Suprapubic skin (tissue), 4 donors: ENCODE results near the gene RIC3. TPM values are rescaled to one million over a fixed set of nuclear protein-coding genes. Genes with fewer than 3 reads are reported as not detected.

ENCODE experiments used
- DNase-seq, 2 donors: peaks; one replicate each; pipeline ENCODE4 v3.0.0-alpha.2; 2019; ENCODE audit warnings: low spot score in 2 of 2
- H3K27ac ChIP-seq: fragments of 200-600 bp; sonication (generic); one replicate; pipeline ENCODE4 v1.5.1; 2019
- H3K27me3 ChIP-seq: fragments of 200-600 bp; sonication (generic); one replicate; pipeline ENCODE4 v1.5.1; 2019
- H3K36me3 ChIP-seq: fragments of 200-600 bp; sonication (generic); one replicate; pipeline ENCODE4 v1.5.1; 2019
- H3K4me1 ChIP-seq: fragments of 200-600 bp; sonication (generic); one replicate; pipeline ENCODE4 v1.5.1; 2019
- H3K4me3 ChIP-seq: fragments of 200-600 bp; sonication (generic); one replicate; pipeline ENCODE4 v1.5.1; 2019; ENCODE audit warnings: mild to moderate bottlenecking
- H3K9me3 ChIP-seq: fragments of 200-600 bp; sonication (generic); one replicate; pipeline ENCODE4 v1.5.1; 2019
- CTCF ChIP-seq, 2 donors: fragments of 200-600 bp in 1 of 2; fragments of 450-650 bp in 1 of 2; sonication (generic) in 1 of 2; IDR thresholded peaks; one replicate each; pipeline ENCODE4 v1.5.1; 2016 to 2019; ENCODE audit warnings: antibody characterized with exemption in 2 of 2, mild to moderate bottlenecking in 1 of 2, moderate library complexity in 1 of 2
- EP300 ChIP-seq: sonication (generic); formaldehyde crosslinking; IDR thresholded peaks from one replicate; pipeline ENCODE4 v1.6.1; 2017; ENCODE audit warnings: antibody characterized with exemption
- POLR2A ChIP-seq, 2 donors: fragments of 450-650 bp; IDR thresholded peaks; one replicate each; pipeline ENCODE4 v1.6.1; 2017; ENCODE audit warnings: antibody characterized with exemption in 2 of 2, mild to moderate bottlenecking in 2 of 2, moderate library complexity in 2 of 2
- POLR2AphosphoS5 ChIP-seq, 3 donors: sonication (generic); formaldehyde crosslinking; IDR thresholded peaks; one replicate each; pipeline ENCODE4 v1.6.1; 2017; ENCODE audit warnings: antibody characterized with exemption in 3 of 3
- WGBS: methylation state at CpG from one replicate; pipeline ENCODE4 v1.1.5; 2018; 5-methylcytosine and 5-hydroxymethylcytosine counted together
- total RNA-seq, 4 donors: library from RNA; depleted of rRNA; stranded (reverse); fragments of >200 nt; gene quantifications; one replicate each; pipeline ENCODE4 v1.1.0, GENCODE V29; 2016

Gene RIC3
- total RNA-seq, 4 donors from 2014 or later = 20.5 to 118 (median 35.1) TPM

GRCh38 chr11:8097468-8097867, 71.4 kb downstream of the RIC3 start:
- Histone ChIP-seq H3K27me3 (no peaks in the 10 kb centered on the region), H3K36me3 (peaks cover 50% of the 10 kb centered on the region), H3K9me3 (no peaks in the 10 kb centered on the region), H3K27ac (no peak overlapping the region), H3K4me3 (no peak overlapping the region), H3K4me1 (peaks cover 2% of the 10 kb centered on the region)
- TF ChIP-seq EP300 = no peak
- TF ChIP-seq CTCF (IDR thresholded peaks at IDR 0.05) = no peak
- TF ChIP-seq POLR2A (IDR thresholded peaks at IDR 0.05) = no peak
- TF ChIP-seq POLR2AphosphoS5 (IDR thresholded peaks at IDR 0.05) = no peak
- WGBS = 90% methylated on average over 9 of the region's 9 CpGs
- DNase-seq = peak in 1 of 2 donors; percentile 39

- Histone ChIP-seq H3K36me3 (peaks cover 46% of the 10 kb centered on the region), H3K27ac (no peak overlapping the region), H3K4me1 (peaks cover 4% of the 10 kb centered on the region), H3K4me3 (no peak overlapping the region), H3K9me3 (no peaks in the 10 kb centered on the region), H3K27me3 (no peaks in the 10 kb centered on the region)
- 90% methylated on average over 8 of the region's 8 CpGs for WGBS
- DNase-seq = peak in 1 of 2 donors; percentile 50
- TF ChIP-seq EP300 (no peak), POLR2A (IDR thresholded peaks at IDR 0.05) (no peak), CTCF (IDR thresholded peaks at IDR 0.05) (no peak), POLR2AphosphoS5 (IDR thresholded peaks at IDR 0.05) (no peak)
These were observed 71.8 kb downstream of the RIC3 start for GRCh38 chr11:8097062-8097461.

GRCh38 chr11:8096575-8096974, 72.2 kb downstream of the RIC3 start:
- Histone ChIP-seq H3K27ac (no peak overlapping the region), H3K27me3 (no peaks in the 10 kb centered on the region), H3K4me3 (no peak overlapping the region), H3K4me1 (peaks cover 4% of the 10 kb centered on the region), H3K9me3 (no peaks in the 10 kb centered on the region), H3K36me3 (peaks cover 41% of the 10 kb centered on the region)
- WGBS = 77% methylated on average over 5 of the region's 6 CpGs
- TF ChIP-seq EP300 (no peak), POLR2AphosphoS5 (IDR thresholded peaks at IDR 0.05) (no peak), POLR2A (IDR thresholded peaks at IDR 0.05) (no peak), CTCF (IDR thresholded peaks at IDR 0.05) (no peak)
- peak in 1 of 2 donors; percentile 18 for DNase-seq

GRCh38 chr11:8095806-8096522, 72.9 kb downstream of the RIC3 start:
- H3K27me3 ChIP-seq = no peaks in the 10 kb centered on the region
- peak in 1 of 2 donors; percentile 21 for DNase-seq
- H3K36me3 ChIP-seq = peaks cover 35% of the 10 kb centered on the region
- no peak overlapping the region for H3K27ac ChIP-seq
- peaks cover 4% of the 10 kb centered on the region for H3K4me1 ChIP-seq
- TF ChIP-seq POLR2A (IDR thresholded peaks at IDR 0.05) (no peak), CTCF (IDR thresholded peaks at IDR 0.05) (no peak), POLR2AphosphoS5 (IDR thresholded peaks at IDR 0.05) (no peak), EP300 (no peak)
- no peaks in the 10 kb centered on the region for H3K9me3 ChIP-seq
- WGBS = 72% methylated on average over 5 of the region's 5 CpGs
- no peak overlapping the region for H3K4me3 ChIP-seq

GRCh38 chr11:8095371-8095770, 73.5 kb downstream of the RIC3 start:
- Histone ChIP-seq H3K4me1 (peaks cover 4% of the 10 kb centered on the region), H3K9me3 (no peaks in the 10 kb centered on the region), H3K36me3 (peaks cover 30% of the 10 kb centered on the region), H3K4me3 (no peak overlapping the region), H3K27ac (no peak overlapping the region), H3K27me3 (no peaks in the 10 kb centered on the region)
- TF ChIP-seq POLR2AphosphoS5 (IDR thresholded peaks at IDR 0.05) = no peak
- WGBS = 25% methylated on average over 2 of the region's 12 CpGs
- peak in 1 of 2 donors; percentile 33 for DNase-seq
